Epithelial cell of esophagus (primary cell): ENCODE results near the gene MED13L.

Source experiments
- DNase-seq: peaks from one replicate; pipeline ENCODE4 v3.0.0; 2010; ENCODE audit warnings: low read depth
- H3K4me3 ChIP-seq: 2 replicates; pipeline ENCODE4 v1.5.1; 2011; ENCODE audit warnings: mild to moderate bottlenecking, low read length, control low read depth
- CTCF ChIP-seq: IDR thresholded peaks from 2 replicates; pipeline ENCODE4 v1.5.1; 2011; ENCODE audit warnings: low read depth, mild to moderate bottlenecking, low read length, control low read depth, inconsistent platforms; ENCODE audit not compliant: insufficient read depth; ENCODE audit errors: missing control alignments

The MED13L gene

GRCh38 chr12:116174904-116175303 lies 102.6 kb downstream of the MED13L start:
- no peak for DNase-seq
- H3K4me3 ChIP-seq = no peak overlapping the region
- no peak for TF ChIP-seq CTCF

GRCh38 chr12:116174006-116174405 lies 103.5 kb downstream of the MED13L start:
- TF ChIP-seq CTCF = no peak
- no peak overlapping the region for H3K4me3 ChIP-seq
- DNase-seq = no peak

- H3K4me3 ChIP-seq = no peak overlapping the region
- TF ChIP-seq CTCF = no peak
- DNase-seq = peak; percentile 28
These were observed 105.2 kb downstream of the MED13L start for GRCh38 chr12:116172224-116172849.

GRCh38 chr12:116171549-116171948 lies 105.9 kb downstream of the MED13L start:
- DNase-seq = no peak
- no peak overlapping the region for H3K4me3 ChIP-seq
- no peak for TF ChIP-seq CTCF

GRCh38 chr12:116169071-116169470 lies 108.4 kb downstream of the MED13L start:
- no peak for TF ChIP-seq CTCF
- H3K4me3 ChIP-seq = no peak overlapping the region
- no peak for DNase-seq

- no peak for DNase-seq
- TF ChIP-seq CTCF = no peak
These were observed 111.2 kb downstream of the MED13L start for GRCh38 chr12:116166306-116166705.

GRCh38 chr12:116165036-116165425 lies 112.5 kb downstream of the MED13L start:
- H3K4me3 ChIP-seq = no peak overlapping the region
- DNase-seq = peak; percentile 82
- TF ChIP-seq CTCF = no peak

More at GRCh38 chr12:116166306-116166705, 111.2 kb downstream of the MED13L start:
- no peak overlapping the region for H3K4me3 ChIP-seq
